CD8-positive, alpha-beta memory T cell (primary cell): ENCODE data around the gene KLHL35. TPM values are rescaled to one million over a fixed set of nuclear protein-coding genes. Genes with fewer than 3 reads are reported as not detected.
A peak's percentile ranks its signal among the peaks of the same experiment; 100 is the strongest.

Experiments
- CTCF ChIA-PET: fragments of 350-600 bp; sonication (Branson Sonifier 250); formaldehyde crosslinking; loops from one replicate; lab custom pipeline; 2021; ENCODE audit warnings: antibody characterized with exemption; lab: Charles Lee
- POLR2A ChIA-PET: fragments of 350-600 bp; sonication (Branson Sonifier 250); formaldehyde crosslinking; loops from one replicate; lab custom pipeline; 2021; ENCODE audit warnings: antibody characterized with exemption; lab: Charles Lee
- DNase-seq, 5 donors: peaks; one replicate each; pipeline versions ENCODE4 v3.0.0 to v3.0.0-alpha.2; 2020 to 2022; ENCODE audit warnings: mixed read lengths in 1 of 5
- H3K27ac ChIP-seq: one replicate; pipeline ENCODE4 v1.7.0; 2013; ENCODE audit warnings: low read depth, mild to moderate bottlenecking, low read length, moderate library complexity
- H3K27me3 ChIP-seq: 2 replicates; pipeline ENCODE4 v1.7.0; 2013; ENCODE audit warnings: low read length, mild to moderate bottlenecking; ENCODE audit not compliant: insufficient read depth, poor library complexity, severe bottlenecking
- H3K36me3 ChIP-seq: 2 replicates; pipeline ENCODE4 v1.7.0; 2013; ENCODE audit warnings: mild to moderate bottlenecking, low read length, moderate library complexity; ENCODE audit not compliant: insufficient read depth
- H3K4me1 ChIP-seq: 2 replicates; pipeline ENCODE4 v1.7.0; 2013; ENCODE audit warnings: mild to moderate bottlenecking, low read length, moderate library complexity; ENCODE audit not compliant: insufficient read depth
- H3K4me3 ChIP-seq: 2 replicates; pipeline ENCODE4 v1.7.0; 2013; ENCODE audit warnings: mild to moderate bottlenecking, low read length
- H3K9me3 ChIP-seq: 2 replicates; pipeline ENCODE4 v1.7.0; 2013; ENCODE audit warnings: mild to moderate bottlenecking, low read length
- H3K27ac Mint-ChIP-seq, 8 donors: one replicate each; pipeline ENCODE4 v1.8.0; 2020 to 2021; ENCODE audit warnings: mixed read lengths in 8 of 8, mild to moderate bottlenecking in 6 of 8, inconsistent platforms in 3 of 8, moderate library complexity in 3 of 8
- H3K27me3 Mint-ChIP-seq, 2 donors: one replicate each; pipeline ENCODE4 v1.8.0; 2020 to 2021; ENCODE audit warnings: mixed read lengths in 2 of 2, mild to moderate bottlenecking in 1 of 2, moderate library complexity in 1 of 2
- H3K36me3 Mint-ChIP-seq, 3 donors: one replicate each; pipeline ENCODE4 v1.8.0; 2020 to 2021; ENCODE audit warnings: mixed read lengths in 3 of 3, inconsistent platforms in 1 of 3, mild to moderate bottlenecking in 1 of 3
- H3K4me1 Mint-ChIP-seq, 3 donors: one replicate each; pipeline ENCODE4 v1.8.0; 2020 to 2021; ENCODE audit warnings: mixed read lengths in 3 of 3, inconsistent platforms in 1 of 3, mild to moderate bottlenecking in 1 of 3
- H3K4me3 Mint-ChIP-seq, 7 donors: one replicate each; pipeline ENCODE4 v1.8.0; 2020 to 2021; ENCODE audit warnings: mixed read lengths in 7 of 7, mild to moderate bottlenecking in 6 of 7, moderate library complexity in 4 of 7, inconsistent platforms in 2 of 7
- H3K9me3 Mint-ChIP-seq, 5 donors: one replicate each; pipeline ENCODE4 v1.8.0; 2020 to 2022; ENCODE audit warnings: mixed read lengths in 5 of 5, mild to moderate bottlenecking in 3 of 5, moderate library complexity in 2 of 5, inconsistent platforms in 1 of 5
- polyA plus RNA-seq: library from polyadenylated mRNA; unstranded; fragments of 300-500 nt; fragmentation: Illumina TruSeq; gene quantifications from one replicate; pipeline ENCODE4 v1.2.3, GENCODE V29; 2021
- total RNA-seq, 2 experiments: library from RNA; stranded (reverse); gene quantifications; one replicate each; pipeline ENCODE4 v1.2.3, GENCODE V29; 2021

Gene KLHL35
- total and polyA plus RNA-seq, 3 experiments from 2014 or later = 0.37 to 0.83 (median 0.44) TPM

DNA sequence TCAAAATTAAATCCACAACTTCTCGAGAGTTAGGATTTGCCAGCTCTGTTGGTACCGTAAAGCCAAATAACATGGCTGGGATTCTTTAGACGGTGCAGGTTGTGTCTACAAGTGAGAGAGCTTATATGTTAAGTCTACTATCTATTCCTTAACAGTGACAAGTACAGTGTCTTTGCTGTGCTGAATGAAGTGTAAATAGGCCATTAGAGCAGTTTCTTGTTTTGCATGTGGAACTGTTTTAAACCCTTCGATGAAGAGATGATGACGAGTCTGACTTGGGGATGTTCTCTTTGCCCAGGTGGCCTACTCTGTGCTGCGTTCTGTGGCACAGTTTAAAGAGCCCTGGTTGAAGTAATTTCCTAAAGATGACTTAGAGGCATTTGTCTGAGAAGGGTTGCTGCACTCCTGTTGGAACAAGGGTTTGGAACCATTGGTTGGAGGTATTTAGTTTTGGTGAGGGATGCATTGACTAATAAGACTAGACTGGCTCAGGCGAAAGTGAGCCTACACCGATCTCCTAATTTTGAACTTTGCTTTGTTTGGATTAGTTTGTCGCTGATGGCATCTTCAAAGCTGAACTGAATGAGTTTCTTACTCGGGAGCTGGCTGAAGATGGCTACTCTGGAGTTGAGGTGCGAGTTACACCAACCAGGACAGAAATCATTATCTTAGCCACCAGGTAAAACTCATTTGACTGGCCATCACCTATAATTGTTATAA is 32.7 kb downstream of the KLHL35 start:
- CTCF ChIA-PET = interaction anchor here (0.6 to 2.6 kb wide), 11 partner anchors 8 to 129 kb away, joined by 3 to 17 read pairs (median 4); no protein-coding TSS in a partner anchor
- Mint-ChIP-seq H3K4me3 (peak overlapping the region; percentile 91 to 98 (median 95)), H3K36me3 (peaks cover 8 to 57% (median 27%) of the 10 kb centered on the region in 3 donors), H3K27me3 (no peaks in the 10 kb centered on the region), H3K4me1 (peaks cover 50 to 53% (median 53%) of the 10 kb centered on the region in 3 donors), H3K27ac (peak overlapping the region; percentile 87 to 99 (median 96)), H3K9me3 (no peaks in the 10 kb centered on the region)
- Histone ChIP-seq H3K36me3 (peaks cover 43% of the 10 kb centered on the region), H3K4me1 (peaks cover 25% of the 10 kb centered on the region), H3K9me3 (no peaks in the 10 kb centered on the region), H3K27me3 (no peaks in the 10 kb centered on the region), H3K4me3 (peak overlapping the region; percentile 73), H3K27ac (peak overlapping the region; percentile 88)
- POLR2A ChIA-PET = interaction anchor here (0.6 to 2.2 kb wide), 12 partner anchors 10 to 162 kb away, joined by 3 to 12 read pairs (median 4); partner anchors contain the start of genes GDPD5 and SERPINH1
- peak in 2 of 5 donors; percentile 24 to 44 for DNase-seq

GRCh38 chr11:75399344-75400145 is 33.5 kb downstream of the KLHL35 start, which contains the start of gene RPS3:
RPS3 (plus strand) TSS chr11:75399518; CDS start chr11:75399548, 30 bp downstream.
- Mint-ChIP-seq H3K9me3 (no peaks in the 10 kb centered on the region), H3K27ac (peak within 1 kb of the TSS; percentile 87 to 99 (median 96)), H3K27me3 (no peaks in the 10 kb centered on the region), H3K36me3 (peaks cover 8 to 50% (median 25%) of the 10 kb centered on the region in 3 donors), H3K4me3 (peak within 1 kb of the TSS; percentile 91 to 98 (median 95)), H3K4me1 (peaks cover 48 to 53% (median 48%) of the 10 kb centered on the region in 3 donors)
- H3K27ac ChIP-seq = peak within 1 kb of the TSS; percentile 88
- peak; percentile 78 to 92 (median 85) for DNase-seq
- H3K27me3 ChIP-seq = no peaks in the 10 kb centered on the region
- ChIA-PET POLR2A (interaction anchor here (0.6 to 2.2 kb wide), 10 partner anchors 12 to 163 kb away, joined by 3 to 12 read pairs (median 4); partner anchors contain the start of genes GDPD5 and SERPINH1), CTCF (interaction anchor here (0.8 to 2.6 kb wide), 10 partner anchors 9 to 130 kb away, joined by 3 to 17 read pairs (median 4); no protein-coding TSS in a partner anchor)
- no peaks in the 10 kb centered on the region for H3K9me3 ChIP-seq
- peaks cover 25% of the 10 kb centered on the region for H3K4me1 ChIP-seq
- peak within 1 kb of the TSS; percentile 73 for H3K4me3 ChIP-seq
- peaks cover 36% of the 10 kb centered on the region for H3K36me3 ChIP-seq

GRCh38 chr11:75398906-75399305 is 34.1 kb downstream of the KLHL35 start:
- H3K9me3 ChIP-seq = no peaks in the 10 kb centered on the region
- ChIA-PET POLR2A (interaction anchor here (1.4 kb wide), 1 partner anchor 31 kb away, joined by 3 read pairs; no protein-coding TSS in a partner anchor), CTCF (interaction anchor here (1.0 to 2.6 kb wide), 7 partner anchors 9 to 119 kb away, joined by 3 to 13 read pairs (median 5); no protein-coding TSS in a partner anchor)
- no peak overlapping the region for H3K27ac ChIP-seq
- H3K4me1 ChIP-seq = peaks cover 25% of the 10 kb centered on the region
- Mint-ChIP-seq H3K36me3 (peaks cover 6 to 43% (median 18%) of the 10 kb centered on the region in 3 donors), H3K4me3 (peak overlapping the region in 6 of 7 donors; percentile 18 to 98 (median 94)), H3K9me3 (no peaks in the 10 kb centered on the region), H3K27me3 (no peaks in the 10 kb centered on the region), H3K4me1 (peaks cover 41 to 46% (median 42%) of the 10 kb centered on the region in 3 donors), H3K27ac (peak overlapping the region in 7 of 8 donors; percentile 87 to 98 (median 94))
- no peak overlapping the region for H3K4me3 ChIP-seq
- no peaks in the 10 kb centered on the region for H3K27me3 ChIP-seq
- H3K36me3 ChIP-seq = peaks cover 29% of the 10 kb centered on the region
- no peak for DNase-seq

GRCh38 chr11:75394085-75394840 is 38.7 kb downstream of the KLHL35 start:
- Histone ChIP-seq H3K4me3 (no peak overlapping the region), H3K36me3 (no peaks in the 10 kb centered on the region), H3K27ac (no peak overlapping the region), H3K27me3 (no peaks in the 10 kb centered on the region), H3K9me3 (no peaks in the 10 kb centered on the region), H3K4me1 (no peaks in the 10 kb centered on the region)
- Mint-ChIP-seq H3K27me3 (peaks cover 3 to 4% of the 10 kb centered on the region in 2 donors), H3K27ac (peak overlapping the region in 1 of 8 donors; percentile 59), H3K36me3 (peaks cover 0 to under 1% (median 0%) of the 10 kb centered on the region in 3 donors), H3K4me3 (no peak overlapping the region), H3K4me1 (peaks cover 2 to 3% (median 3%) of the 10 kb centered on the region in 3 donors), H3K9me3 (no peaks in the 10 kb centered on the region)
- ChIA-PET POLR2A (no interaction called here), CTCF (interaction anchor here (2.0 kb wide), 1 partner anchor 8 kb away, joined by 5 read pairs; no protein-coding TSS in a partner anchor)
- DNase-seq = no peak

- ChIA-PET POLR2A (interaction anchor here (0.6 to 0.7 kb wide), 3 partner anchors 11 to 141 kb away, joined by 3 to 6 read pairs (median 4); no protein-coding TSS in a partner anchor), CTCF (interaction anchor here (0.6 to 12.1 kb wide), 9 partner anchors 8 to 929 kb away, joined by 3 to 325 read pairs (median 5); no protein-coding TSS in a partner anchor)
- Histone ChIP-seq H3K9me3 (no peaks in the 10 kb centered on the region), H3K27me3 (no peaks in the 10 kb centered on the region), H3K4me3 (no peak overlapping the region), H3K27ac (no peak overlapping the region), H3K4me1 (peaks cover 7% of the 10 kb centered on the region), H3K36me3 (no peaks in the 10 kb centered on the region)
- Mint-ChIP-seq H3K36me3 (no peaks in the 10 kb centered on the region), H3K4me3 (no peak overlapping the region), H3K27me3 (peaks cover 3 to 4% of the 10 kb centered on the region in 2 donors), H3K27ac (no peak overlapping the region), H3K4me1 (no peaks in the 10 kb centered on the region), H3K9me3 (no peaks in the 10 kb centered on the region)
- DNase-seq = no peak
Observed at GRCh38 chr11:75389925-75390324, 43.1 kb downstream of the KLHL35 start.

- no peaks in the 10 kb centered on the region for H3K36me3 ChIP-seq
- CTCF ChIA-PET = interaction anchor here (1.0 to 12.1 kb wide), 16 partner anchors 9 to 366 kb away, joined by 3 to 325 read pairs (median 4); no protein-coding TSS in a partner anchor
- no peaks in the 10 kb centered on the region for H3K9me3 ChIP-seq
- Mint-ChIP-seq H3K4me1 (peaks cover 4 to 5% (median 5%) of the 10 kb centered on the region in 3 donors), H3K27ac (no peak overlapping the region), H3K9me3 (no peaks in the 10 kb centered on the region), H3K36me3 (no peaks in the 10 kb centered on the region), H3K27me3 (peaks cover 3 to 4% of the 10 kb centered on the region in 2 donors), H3K4me3 (no peak overlapping the region)
- H3K27me3 ChIP-seq = no peaks in the 10 kb centered on the region
- H3K4me1 ChIP-seq = peaks cover 13% of the 10 kb centered on the region
- H3K4me3 ChIP-seq = no peak overlapping the region
- no peak overlapping the region for H3K27ac ChIP-seq
- POLR2A ChIA-PET = interaction anchor here (0.5 kb wide), 1 partner anchor 138 kb away, joined by 7 read pairs; no protein-coding TSS in a partner anchor
- DNase-seq = no peak
Observed at GRCh38 chr11:75389276-75389605, 43.8 kb downstream of the KLHL35 start.
